Stimulated activated CD8-positive, alpha-beta memory T cell treated with anti-CD3 and anti-CD28 coated beads, Interleukin-15, amount 100 ng/mL, for 24 hours (primary cell): ENCODE results near the gene CDH22.

Experiments
- DNase-seq: peaks from one replicate; pipeline ENCODE4 v3.0.0-alpha.2; 2020; ENCODE audit warnings: low read depth

Gene CDH22

GRCh38 chr20:46214824-46215488, 93.3 kb downstream of the CDH22 start:
- no peak for DNase-seq

GRCh38 chr20:46213946-46214823, 94.1 kb downstream of the CDH22 start:
- no peak for DNase-seq

- DNase-seq = no peak
Observed at GRCh38 chr20:46212876-46213275, 95.4 kb downstream of the CDH22 start.

- no peak for DNase-seq
Observed at GRCh38 chr20:46212252-46212651, 96.0 kb downstream of the CDH22 start.

- no peak for DNase-seq
Observed at GRCh38 chr20:46211331-46211722, 97.0 kb downstream of the CDH22 start.

DNA sequence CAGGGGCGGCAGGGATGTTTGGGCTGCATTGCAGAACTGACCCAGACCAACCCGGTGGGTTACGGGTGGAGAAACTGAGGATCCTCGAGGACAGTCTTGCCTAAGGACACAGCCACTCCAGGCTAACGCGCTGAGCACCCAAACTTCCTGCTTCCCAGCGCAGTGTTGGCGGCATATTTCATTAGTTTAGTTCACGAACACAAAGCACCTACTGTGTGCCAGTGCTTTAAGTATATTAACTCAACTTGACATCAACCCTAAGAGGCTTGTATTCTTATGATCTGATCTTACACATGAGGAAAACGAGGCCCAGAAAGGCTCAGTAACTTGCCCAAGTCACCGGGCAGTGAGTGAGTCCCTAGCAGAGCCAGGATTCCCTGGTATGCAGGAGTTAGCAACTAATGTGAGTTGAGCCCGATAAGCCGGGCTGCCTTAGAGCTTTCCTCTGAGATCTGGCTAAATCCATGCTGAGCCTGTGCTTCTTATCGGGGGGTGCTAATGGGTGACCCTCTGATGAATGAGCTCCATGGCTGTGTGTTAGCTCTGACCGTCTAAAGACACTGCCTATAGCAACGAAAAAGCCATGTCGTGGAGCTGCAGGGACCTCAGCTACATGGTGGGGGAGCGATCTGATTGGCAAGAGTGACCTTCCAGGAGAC, 97.5 kb downstream of the CDH22 start:
- DNase-seq = no peak

DNA sequence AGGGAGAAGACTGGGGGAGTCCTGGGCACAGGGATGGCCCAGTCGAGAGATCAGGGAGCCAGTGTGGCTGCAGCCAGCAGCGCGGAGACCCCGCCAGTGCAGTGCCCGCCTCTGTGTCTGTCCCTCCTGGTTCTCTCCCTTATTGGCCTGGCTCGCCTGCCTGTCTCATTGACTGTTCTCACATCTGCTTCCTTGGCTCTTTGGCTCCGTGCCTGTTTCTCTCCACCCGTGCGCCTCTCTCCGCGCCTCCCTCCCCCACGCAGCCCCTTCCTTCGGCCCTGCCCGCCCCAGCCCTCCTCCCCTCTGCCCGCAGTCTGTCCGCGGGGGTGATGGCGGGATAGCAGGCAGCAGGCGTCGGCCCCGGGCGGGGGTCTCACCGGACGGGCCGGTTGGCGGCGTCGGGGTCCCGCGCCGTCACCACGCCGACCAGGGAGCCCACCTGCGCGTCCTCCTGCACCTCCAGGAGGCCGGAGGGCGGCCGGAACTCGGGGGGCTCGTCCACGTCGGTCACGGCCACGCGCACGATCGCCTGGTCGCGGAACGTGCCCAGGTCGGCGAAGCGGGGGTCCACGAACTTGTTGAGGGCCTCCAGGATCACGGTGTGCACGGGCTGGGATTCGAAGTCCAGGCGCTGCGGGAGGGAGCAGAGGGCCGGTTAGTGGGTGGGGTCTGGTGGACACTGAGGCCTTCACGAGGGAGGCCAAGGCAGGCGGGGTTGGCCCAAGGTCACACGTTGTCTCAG, 98.2 kb downstream of the CDH22 start:
- DNase-seq = no peak

DNA sequence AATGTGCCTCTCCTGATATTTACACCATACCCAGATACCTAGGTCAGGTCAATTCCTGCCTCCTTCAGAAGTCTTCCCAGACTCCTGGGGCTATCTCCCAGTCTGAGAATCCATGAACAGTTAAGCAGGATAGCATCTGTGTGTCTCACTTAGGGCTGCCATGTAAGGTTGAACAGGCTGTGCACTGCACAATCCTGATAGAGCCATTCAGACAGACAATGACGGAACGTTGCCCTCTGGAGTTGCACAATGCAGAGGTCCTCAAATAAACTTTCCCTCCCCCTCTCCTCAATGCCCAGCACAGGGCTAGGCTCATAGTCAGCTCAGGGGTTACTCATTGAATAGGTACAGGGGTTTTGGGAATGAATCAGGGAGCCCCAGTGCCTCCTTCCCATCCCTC, 100.5 kb downstream of the CDH22 start:
- no peak for DNase-seq

GRCh38 chr20:46206992-46207549, 101.2 kb downstream of the CDH22 start:
- DNase-seq = no peak

- no peak for DNase-seq
Observed at GRCh38 chr20:46206025-46206424, 102.3 kb downstream of the CDH22 start.

- DNase-seq = no peak
Observed at GRCh38 chr20:46205349-46205748, 102.9 kb downstream of the CDH22 start.

DNA sequence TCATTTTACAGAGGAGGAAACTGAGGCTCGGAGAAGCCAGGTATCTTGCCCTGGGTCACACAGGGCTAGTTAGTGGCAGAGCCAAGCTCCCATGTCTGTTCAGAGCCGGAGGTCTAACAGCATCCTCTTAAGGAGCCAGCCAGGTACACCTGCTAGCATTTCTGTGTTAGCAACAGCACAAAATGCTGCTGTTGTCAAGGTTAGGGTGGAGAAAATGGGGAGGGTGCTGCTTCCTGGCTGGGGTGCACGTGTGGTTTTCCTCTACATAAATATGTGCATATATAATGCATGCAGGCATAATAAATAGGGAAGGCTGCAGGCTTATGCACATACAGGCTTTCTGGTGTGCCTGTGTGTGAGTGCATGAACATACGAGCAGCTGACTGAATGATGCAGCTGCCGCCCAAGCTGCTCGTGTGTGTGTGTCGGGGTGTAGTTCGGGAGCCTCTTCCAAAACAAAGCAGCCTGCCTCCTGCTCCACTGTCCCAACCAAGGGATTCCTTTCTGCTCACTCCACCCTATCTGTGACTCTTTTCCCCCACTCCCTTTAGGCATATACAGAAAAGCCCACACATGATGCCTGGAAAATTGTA, 103.6 kb downstream of the CDH22 start:
- DNase-seq = no peak

- no peak for DNase-seq
Observed at GRCh38 chr20:46203510-46203837, 104.8 kb downstream of the CDH22 start.

- DNase-seq = no peak
Observed at GRCh38 chr20:46202766-46203509, 105.4 kb downstream of the CDH22 start.

DNA sequence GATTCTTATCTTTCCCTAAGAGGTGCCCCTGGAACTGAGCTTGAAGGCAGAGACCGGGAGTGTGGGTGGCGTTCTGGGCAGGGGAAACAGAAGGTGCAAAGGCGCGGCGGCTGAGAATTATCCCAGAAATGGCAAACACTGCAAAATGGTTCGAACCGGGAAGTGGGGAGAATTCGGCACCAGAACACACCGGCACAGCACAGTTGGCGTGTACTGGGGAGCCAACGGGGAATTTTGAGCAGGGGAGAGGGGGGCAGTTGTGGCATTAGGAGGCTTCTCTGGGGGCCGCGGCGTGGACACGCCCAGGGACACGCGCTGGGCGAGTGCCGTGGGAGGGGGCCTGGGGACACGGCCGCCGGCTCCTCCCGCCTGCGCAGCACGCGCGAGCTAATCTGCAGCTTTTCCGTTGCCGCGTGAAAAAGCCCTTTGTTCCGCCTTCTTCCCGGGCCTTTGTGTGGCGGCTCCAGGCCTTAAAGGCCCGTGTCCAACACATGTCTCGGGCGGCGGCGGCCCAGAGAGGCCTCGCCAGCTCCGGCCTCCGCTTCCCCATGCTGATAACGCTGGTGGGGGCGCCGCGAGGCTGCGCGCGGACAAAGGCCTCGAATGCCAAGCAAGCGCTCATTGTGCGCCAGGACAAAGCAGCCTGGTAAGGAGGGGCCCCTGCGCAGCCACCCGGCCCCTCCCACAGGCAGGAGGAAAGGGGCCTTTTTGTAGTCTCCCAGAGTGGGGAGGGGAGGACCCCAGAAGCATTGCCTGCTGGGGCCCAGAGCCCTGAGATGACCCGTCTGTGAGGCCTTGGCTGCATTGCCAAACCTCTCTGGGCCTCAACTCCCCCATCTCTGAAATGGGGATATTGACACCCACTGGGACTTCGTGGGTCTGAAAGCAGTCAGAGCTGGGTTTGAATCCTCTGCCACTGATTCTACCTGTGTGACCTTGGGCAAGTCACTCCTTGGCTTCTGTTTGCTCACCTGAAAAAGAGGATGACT, 107.4 kb downstream of the CDH22 start:
- DNase-seq = no peak

- DNase-seq = no peak
Observed at GRCh38 chr20:46199198-46199597, 109.1 kb downstream of the CDH22 start.

- no peak for DNase-seq
Observed at GRCh38 chr20:46196990-46197389, 111.3 kb downstream of the CDH22 start.

DNA sequence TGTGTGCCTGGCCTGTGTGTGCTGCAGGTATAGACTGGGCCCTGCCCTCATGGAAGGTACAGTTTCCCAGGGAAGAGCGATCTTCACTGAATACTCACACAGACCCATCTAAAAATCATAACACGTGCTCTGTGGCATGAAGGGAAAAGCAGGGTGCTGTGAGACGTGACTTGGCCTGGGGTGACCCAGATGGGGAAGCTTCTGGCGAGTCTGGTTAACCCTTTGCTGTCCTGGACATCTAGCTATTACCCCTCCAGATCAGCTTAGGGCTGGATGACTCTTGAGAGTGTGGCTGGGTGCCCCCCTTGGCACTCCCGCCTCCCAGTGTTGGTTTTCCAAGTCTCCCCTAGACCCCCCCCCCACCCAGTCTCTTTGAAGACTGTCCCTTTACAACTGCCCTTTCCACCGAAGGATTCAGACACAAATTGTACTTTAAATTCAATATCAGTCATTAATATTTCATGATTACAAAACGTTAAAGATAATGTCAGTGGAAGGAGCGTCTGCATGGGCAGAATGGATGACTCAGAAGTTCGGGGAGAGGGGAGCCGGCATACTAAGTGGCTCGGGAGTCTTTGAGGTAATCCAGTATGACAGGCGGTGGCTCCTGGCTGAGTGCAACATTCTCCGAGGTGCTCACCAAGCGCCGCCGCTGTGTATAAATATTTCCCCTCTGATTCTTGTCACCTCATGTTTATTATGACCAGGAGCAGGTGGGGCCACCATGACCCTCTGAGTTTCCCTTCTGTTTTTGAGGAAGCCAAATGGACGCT, 112.8 kb downstream of the CDH22 start:
- no peak for DNase-seq

GRCh38 chr20:46194409-46194808, 113.9 kb downstream of the CDH22 start:
- no peak for DNase-seq
